ENCODE results near the gene CLEC2L.

GRCh38 chr7:139575338-139575680 is 51.8 kb downstream of the CLEC2L start:
- no peak for TF ChIP-seq CTCF (IDR thresholded peaks at IDR 0.05)
- TF ChIP-seq EZH2 (IDR thresholded peaks at IDR 0.05) = no peak
